Adrenal gland (tissue), 12 donors: Measurements from ENCODE around the gene ATG14. TPM values are rescaled to one million over a fixed set of nuclear protein-coding genes. Genes with fewer than 3 reads are reported as not detected.

Source experiments
- DNase-seq, 7 donors: peaks; one replicate each; pipeline ENCODE4 v3.0.0-alpha.2; 2019 to 2020
- H3K27ac ChIP-seq, 5 donors: fragments of 200-600 bp; sonication (generic) in 4 of 5; 1 replicate in 3 of 5; 2 replicates in 2 of 5; pipeline versions ENCODE4 v1.5.1 to v1.8.0; 2016 to 2020; ENCODE audit warnings: mild to moderate bottlenecking in 1 of 5
- H3K27me3 ChIP-seq: fragments of 200-600 bp; 2 replicates; pipeline ENCODE4 v1.8.0; 2021
- H3K36me3 ChIP-seq, 2 donors: fragments of 200-600 bp; replicated peaks in 1 of 2; 1 replicate in 1 of 2; 2 replicates in 1 of 2; pipeline versions ENCODE4 v1.5.1 to v1.8.0; 2018 to 2022
- H3K4me1 ChIP-seq, 2 donors: fragments of 200-600 bp; replicated peaks in 1 of 2; 1 replicate in 1 of 2; 2 replicates in 1 of 2; pipeline versions ENCODE4 v1.5.1 to v1.8.0; 2018 to 2021
- H3K4me3 ChIP-seq, 4 donors: fragments of 200-600 bp; sonication (generic) in 3 of 4; one replicate each; pipeline ENCODE4 v1.5.1; 2016 to 2018
- H3K9me3 ChIP-seq, 3 donors: fragments of 200-600 bp; sonication (generic) in 1 of 3; replicated peaks in 1 of 3; 1 replicate in 2 of 3; 2 replicates in 1 of 3; pipeline versions ENCODE4 v1.5.1 to v1.8.0; 2016 to 2021
- CTCF ChIP-seq, 6 experiments: fragments of 450-650 bp in 4 of 6; fragments of 200-600 bp in 2 of 6; sonication (generic) in 1 of 6; IDR thresholded peaks; 1 replicate in 5 of 6; 2 replicates in 1 of 6; pipeline versions ENCODE4 v1.5.1 to v1.8.0; 2016 to 2021; ENCODE audit warnings: antibody characterized with exemption in 6 of 6, mild to moderate bottlenecking in 2 of 6, moderate library complexity in 1 of 6
- POLR2A ChIP-seq, 2 donors: fragments of 450-650 bp; IDR thresholded peaks; one replicate each; pipeline ENCODE4 v1.6.1; 2017; ENCODE audit warnings: antibody characterized with exemption in 2 of 2, mild to moderate bottlenecking in 2 of 2, moderate library complexity in 1 of 2
- WGBS, 4 donors: extraction: QIAGEN DNeasy Blood & Tissue Kit in 2 of 4; methylation state at CpG; one replicate each; pipeline versions ENCODE4 v1.1.5 to v1.1.7; 2013 to 2017; 5-methylcytosine and 5-hydroxymethylcytosine counted together
- intact Hi-C, 2 donors: fragments of 100-400 bp; cut with DNase I; formaldehyde crosslinking; loops; one replicate each; pipeline versions ENCODE4 v1.14.1 to v1.15.0; 2022 to 2023
- polyA plus RNA-seq, 3 donors: library from polyadenylated mRNA; stranded (reverse); fragments of 200-250 nt in 2 of 3; fragments of 350-450 nt in 1 of 3; fragmentation: Illumina TruSeq in 1 of 3; extraction: RNeasy Lipid Tissue Mini Kit (QIAGEN cat#74804) in 1 of 3; gene quantifications; one replicate each; pipeline ENCODE4 v1.2.3, GENCODE V29; 2013 to 2014
- total RNA-seq, 9 donors: library from RNA; depleted of rRNA in 4 of 9; stranded (reverse); fragments of >200 nt in 4 of 9; fragments of 120-200 nt in 1 of 9; fragmentation: NEBNext Ultra II Directional in 1 of 9; extraction: Animal tissue kit (Norgen Biotek cat#: 25700) in 1 of 9; gene quantifications; one replicate each; pipeline versions ENCODE4 v1.1.0 to v1.2.4, GENCODE V29; 2013 to 2023
- donor health status: healthy with polysubstance abuse.
- donor health status: Bipolar disorder and iron deficiency.
- donor health status: DM: yes; HTN: yes; CAD: no.
- donor health status: DM: no; HTN: no; CAD: no.
- donor health status: DM: no; HTN: no; CAD: no.
- donor health status: DM: yes; HTN: yes; CAD: no.

ATG14 gene
- total and polyA plus RNA-seq, 12 donors: 5.1 to 21.7 (median 12.2) TPM

GRCh38 chr14:55410876-55411275 is 754 bp downstream of the ATG14 start:
- Histone ChIP-seq H3K27ac (peak overlapping the region in 4 of 5 donors; percentile 19 to 85 (median 80)), H3K27me3 (no peaks in the 10 kb centered on the region), H3K4me1 (peaks cover 5 to 36% of the 10 kb centered on the region in 2 donors), H3K36me3 (no peaks in the 10 kb centered on the region), H3K9me3 (no peaks in the 10 kb centered on the region), H3K4me3 (peak overlapping the region in 3 of 4 donors; percentile 48 to 99 (median 82))
- WGBS, 4 donors: 13 to 16% (median 15%) methylated on average over 4 of the region's 4 CpGs
- no peak for TF ChIP-seq POLR2A (IDR thresholded peaks at IDR 0.05)
- TF ChIP-seq CTCF (IDR thresholded peaks at IDR 0.05): no peak
- intact Hi-C loops: no loop called here
- no peak for DNase-seq

- no peaks in the 10 kb centered on the region for H3K9me3 ChIP-seq
- H3K27ac ChIP-seq: no peak overlapping the region
- H3K36me3 ChIP-seq: no peaks in the 10 kb centered on the region
- H3K4me1 ChIP-seq: peaks cover 0 to 15% of the 10 kb centered on the region in 2 donors
- no peaks in the 10 kb centered on the region for H3K27me3 ChIP-seq
- intact Hi-C loops: no loop called here
- no peak for DNase-seq
- H3K4me3 ChIP-seq: no peak overlapping the region
- no peak for TF ChIP-seq CTCF (IDR thresholded peaks at IDR 0.05)
- no peak for TF ChIP-seq POLR2A (IDR thresholded peaks at IDR 0.05)
- 63 to 79% (median 71%) methylated on average over 5 of the region's 5 CpGs for WGBS, 4 donors
Observed at GRCh38 chr14:55404173-55404854, 7.3 kb downstream of the ATG14 start.

- Histone ChIP-seq H3K27me3 (no peaks in the 10 kb centered on the region), H3K9me3 (no peaks in the 10 kb centered on the region), H3K36me3 (no peaks in the 10 kb centered on the region), H3K4me3 (no peak overlapping the region), H3K4me1 (peaks cover 8 to 21% of the 10 kb centered on the region in 2 donors), H3K27ac (no peak overlapping the region)
- no peak for DNase-seq
- TF ChIP-seq POLR2A (IDR thresholded peaks at IDR 0.05): no peak
- TF ChIP-seq CTCF (IDR thresholded peaks at IDR 0.05): no peak
- intact Hi-C loops: no loop called here
- 82 to 91% (median 88%) methylated on average over 6 of the region's 6 CpGs for WGBS, 4 donors
Observed at GRCh38 chr14:55401751-55402150, 9.9 kb downstream of the ATG14 start.

DNA sequence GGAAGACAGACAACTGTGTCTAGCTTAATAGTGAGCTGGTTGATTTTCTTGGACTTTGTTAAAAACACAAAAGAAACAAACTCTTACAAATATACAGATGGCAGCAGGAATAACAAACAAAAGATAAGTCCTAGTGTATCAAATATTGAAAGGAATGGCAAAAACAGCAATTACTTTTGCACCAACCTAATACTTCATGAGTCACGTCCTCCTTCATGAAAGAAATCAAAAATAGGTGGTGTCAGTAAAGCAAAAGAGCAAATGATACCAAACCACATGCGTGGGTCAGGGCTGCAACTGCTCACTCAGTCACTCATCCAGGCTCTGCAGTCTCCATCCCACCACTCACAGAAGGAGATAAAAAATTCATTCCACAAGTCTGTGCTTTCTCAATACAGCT is 11.8 kb downstream of the ATG14 start:
- no peak for DNase-seq
- Histone ChIP-seq H3K4me1 (peaks cover 8 to 14% of the 10 kb centered on the region in 2 donors), H3K9me3 (no peaks in the 10 kb centered on the region), H3K4me3 (no peak overlapping the region), H3K36me3 (no peaks in the 10 kb centered on the region), H3K27me3 (no peaks in the 10 kb centered on the region), H3K27ac (peak overlapping the region in 1 of 5 donors; percentile 56)
- no peak for TF ChIP-seq POLR2A (IDR thresholded peaks at IDR 0.05)
- no peak for TF ChIP-seq CTCF (IDR thresholded peaks at IDR 0.05)
- 52 to 79% (median 70%) methylated on average over 2 of the region's 2 CpGs for WGBS, 4 donors
- intact Hi-C loops: no loop called here
